A549 (cell line): ENCODE data around the gene TOX2. TPM values are rescaled to one million over a fixed set of nuclear protein-coding genes. Genes with fewer than 3 reads are reported as not detected.

Experiments
- ATAC-seq, 2 experiments: fragments of 200-7000 bp in 1 of 2; fragments of >200 bp in 1 of 2; cut with Nextera tagmentation in 1 of 2; cut with Tn5 transposase in 1 of 2; 3 replicates each; pipeline versions ENCODE4 v1.8.0 to v1.9.1; 2018 to 2020; ENCODE audit warnings: mild to moderate bottlenecking in 1 of 2, moderate library complexity in 1 of 2
- CTCF ChIA-PET: fragments of 300-600 bp; sonication (Branson Sonifier 250); formaldehyde crosslinking; extraction: SDS; loops from one replicate; lab custom pipeline; 2021; ENCODE audit warnings: antibody characterized with exemption, inconsistent platforms; lab: Yijun Ruan, JAX
- POLR2A ChIA-PET: fragments of 350-600 bp; formaldehyde crosslinking; extraction: SDS; loops from one replicate; lab custom pipeline; 2021; ENCODE audit warnings: antibody characterized with exemption, inconsistent platforms; lab: Yijun Ruan, JAX
- DNase-seq, 2 experiments: peaks; one replicate each; pipeline versions ENCODE4 v3.0.0 to v3.0.0-alpha.2; 2011 to 2016; ENCODE audit warnings: low read depth in 1 of 2, low spot score in 1 of 2
- FAIRE-seq: peaks from 2 replicates; lab custom pipeline; 2011; peaks lifted over from hg19 to GRCh38; lab: Jason Lieb, UNC
- H3K27ac ChIP-seq, 2 experiments: fragments of >200 bp; sonication (Bioruptor Twin); formaldehyde crosslinking; 3 replicates each; pipeline ENCODE4 v1.5.1; 2016 to 2017
- H3K4me1 ChIP-seq: fragments of >200 bp; sonication (Bioruptor Twin); formaldehyde crosslinking; 3 replicates; pipeline ENCODE4 v1.6.1; 2016
- H3K4me2 ChIP-seq: fragments of >200 bp; sonication (Bioruptor Twin); formaldehyde crosslinking; 3 replicates; pipeline ENCODE4 v1.6.1; 2016
- H3K4me3 ChIP-seq: fragments of >200 bp; sonication (Bioruptor Twin); formaldehyde crosslinking; 3 replicates; pipeline ENCODE4 v1.5.1; 2016
- H3K9me3 ChIP-seq: fragments of >200 bp; sonication (Bioruptor Twin); formaldehyde crosslinking; 3 replicates; pipeline ENCODE4 v1.6.1; 2016
- EHF ChIP-seq: fragments of 250-450 bp; sonication (Bioruptor Pico); IDR thresholded peaks from 2 replicates; pipeline ENCODE4 v1.5.0; 2020; ENCODE audit warnings: mild to moderate bottlenecking
- ESRRA ChIP-seq: fragments of 150-350 bp; IDR thresholded peaks from 2 replicates; pipeline ENCODE4 v1.6.1; 2014; ENCODE audit warnings: mild to moderate bottlenecking, low read length, borderline replicate concordance
- FOSB ChIP-seq: fragments of 250-450 bp; sonication (Bioruptor Pico); IDR thresholded peaks from 2 replicates; pipeline ENCODE4 v1.5.0; 2020; ENCODE audit warnings: mild to moderate bottlenecking, moderate library complexity
- GATA3 ChIP-seq: IDR thresholded peaks from 2 replicates; pipeline ENCODE4 v1.6.1; 2012; ENCODE audit warnings: borderline replicate concordance
- HOXB13 ChIP-seq: fragments of 250-450 bp; sonication (Bioruptor Pico); IDR thresholded peaks from 2 replicates; pipeline ENCODE4 v1.5.0; 2020; ENCODE audit warnings: low read depth, mild to moderate bottlenecking, moderate library complexity
- JUNB ChIP-seq: fragments of >200 bp; sonication (Bioruptor Twin); formaldehyde crosslinking; IDR thresholded peaks from 2 replicates; pipeline ENCODE4 v1.6.1; 2016
- KDM1A ChIP-seq: fragments of 200-600 bp; sonication (generic); IDR thresholded peaks from 2 replicates; pipeline ENCODE4 v1.6.1; 2016; ENCODE audit warnings: low read depth, mild to moderate bottlenecking
- MAFK ChIP-seq: fragments of 450-650 bp; IDR thresholded peaks from 2 replicates; pipeline ENCODE4 v1.6.1; 2014; ENCODE audit not compliant: partially characterized antibody
- NPAS2 ChIP-seq: fragments of 250-450 bp; sonication (Bioruptor Pico); IDR thresholded peaks from 2 replicates; pipeline ENCODE4 v1.8.0; 2022; ENCODE audit warnings: mild to moderate bottlenecking, moderate library complexity, borderline replicate concordance
- NR3C1 ChIP-seq: fragments of >200 bp; sonication (Bioruptor Twin); formaldehyde crosslinking; IDR thresholded peaks from 3 replicates; pipeline ENCODE4 v1.6.1; 2017
- POLR2A ChIP-seq: IDR thresholded peaks from 2 replicates; pipeline ENCODE4 v1.6.1; 2012; ENCODE audit warnings: mild to moderate bottlenecking, low read length
- RARB ChIP-seq: fragments of 250-450 bp; sonication (Bioruptor Pico); IDR thresholded peaks from 2 replicates; pipeline ENCODE4 v1.8.0; 2021; ENCODE audit warnings: mild to moderate bottlenecking, moderate library complexity
- RCOR1 ChIP-seq: fragments of 150-350 bp; IDR thresholded peaks from 2 replicates; pipeline ENCODE4 v1.6.1; 2014; ENCODE audit warnings: antibody characterized with exemption, low read length, low read depth
- SREBF2 ChIP-seq: fragments of 450-650 bp; IDR thresholded peaks from 2 replicates; pipeline ENCODE4 v1.6.1; 2014; ENCODE audit warnings: mild to moderate bottlenecking, moderate library complexity
- TFCP2L1 ChIP-seq: fragments of 250-450 bp; sonication (Bioruptor Pico); IDR thresholded peaks from 2 replicates; pipeline ENCODE4 v1.5.0; 2021; ENCODE audit warnings: mild to moderate bottlenecking
- TP53 ChIP-seq: fragments of 250-450 bp; sonication (Bioruptor Pico); IDR thresholded peaks from 2 replicates; pipeline ENCODE4 v1.5.0; 2021; ENCODE audit warnings: mild to moderate bottlenecking, moderate library complexity
- ZC3H11A ChIP-seq: fragments of 450-650 bp; IDR thresholded peaks from 2 replicates; pipeline ENCODE4 v1.6.1; 2014; ENCODE audit warnings: antibody characterized with exemption, mild to moderate bottlenecking
- ZSCAN20 ChIP-seq: fragments of 250-450 bp; sonication (Bioruptor Pico); IDR thresholded peaks from 2 replicates; pipeline ENCODE4 v1.8.0; 2022; ENCODE audit warnings: mild to moderate bottlenecking, moderate library complexity
- WGBS: methylation state at CpG from one replicate; pipeline ENCODE4 v1.1.6; 2017; ENCODE audit errors: missing lambda C conversion rate; 5-methylcytosine and 5-hydroxymethylcytosine counted together
- polyA plus RNA-seq, 4 experiments: library from polyadenylated mRNA; depleted of rRNA in 3 of 4; stranded (reverse); fragments of >200 nt; fragmentation: RNase III in 1 of 4; extraction: RNeasy Plus Mini Kit Qiagen cat#74134 plus additional on column Dnase treatment in 1 of 4; gene quantifications; 2 replicates in 3 of 4; 3 replicates in 1 of 4; pipeline ENCODE4 v1.2.3, GENCODE V29; 2011 to 2017
- TF ChIP-seq, protein P1 (sequence below): IDR thresholded peaks from 2 replicates; pipeline ENCODE4 v1.6.1; 2012
- TF ChIP-seq, protein P2 (sequence below): fragments of >200 bp; sonication (Bioruptor Twin); formaldehyde crosslinking; IDR thresholded peaks from 3 replicates; pipeline ENCODE4 v1.5.1; 2016
- TF ChIP-seq, protein P3 (sequence below): IDR thresholded peaks from 2 replicates; pipeline ENCODE4 v1.6.1; 2012
- TF ChIP-seq, protein P4 (sequence below): fragments of >200 bp; sonication (Bioruptor Twin); formaldehyde crosslinking; IDR thresholded peaks from 2 replicates; pipeline ENCODE4 v1.6.1; 2016

The TOX2 gene
- polyA plus RNA-seq, 2 of the 4 experiments (the other 2 are of a cell fraction), result 2.5 to 5.3 TPM

DNA sequence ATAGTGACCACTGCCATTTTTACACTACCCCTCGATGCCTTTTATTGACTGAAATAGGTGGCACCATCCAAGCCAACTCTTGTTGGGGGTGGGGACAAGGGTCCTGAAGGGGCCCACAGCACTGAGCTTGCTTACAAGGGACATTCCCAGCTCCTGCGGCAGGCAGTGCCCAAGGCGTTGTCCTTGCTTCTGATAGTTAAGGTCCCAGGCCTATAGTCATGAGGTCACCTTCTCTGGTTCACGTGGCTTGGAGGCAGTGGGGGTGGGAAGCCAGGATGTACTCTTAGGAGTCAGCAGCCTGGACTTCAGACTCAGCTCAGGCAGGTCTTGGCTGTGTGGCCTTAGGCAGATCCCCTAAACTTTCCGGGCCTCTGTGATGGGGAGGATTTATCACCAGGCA is 48.6 kb downstream of the TOX2 start:
- peak overlapping the region in 1 of 2 experiments; percentile 58; a peak in 4 of 6 replicates for H3K27ac ChIP-seq
- H3K9me3 ChIP-seq, result no peaks in the 10 kb centered on the region
- ATAC-seq, result peak in 1 of 2 experiments; percentile 33; a peak in 1 of 6 replicates
- TF ChIP-seq MAFK (no peak), EHF (no peak), GATA3 (no peak), SREBF2 (no peak), ZC3H11A (no peak), KDM1A (no peak), JUNB (no peak), NR3C1 (no peak)
- TF ChIP-seq, protein P1, sequence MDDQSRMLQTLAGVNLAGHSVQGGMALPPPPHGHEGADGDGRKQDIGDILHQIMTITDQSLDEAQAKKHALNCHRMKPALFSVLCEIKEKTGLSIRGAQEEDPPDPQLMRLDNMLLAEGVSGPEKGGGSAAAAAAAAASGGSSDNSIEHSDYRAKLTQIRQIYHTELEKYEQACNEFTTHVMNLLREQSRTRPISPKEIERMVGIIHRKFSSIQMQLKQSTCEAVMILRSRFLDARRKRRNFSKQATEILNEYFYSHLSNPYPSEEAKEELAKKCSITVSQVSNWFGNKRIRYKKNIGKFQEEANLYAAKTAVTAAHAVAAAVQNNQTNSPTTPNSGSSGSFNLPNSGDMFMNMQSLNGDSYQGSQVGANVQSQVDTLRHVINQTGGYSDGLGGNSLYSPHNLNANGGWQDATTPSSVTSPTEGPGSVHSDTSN, result no peak
- TF ChIP-seq, protein P2, sequence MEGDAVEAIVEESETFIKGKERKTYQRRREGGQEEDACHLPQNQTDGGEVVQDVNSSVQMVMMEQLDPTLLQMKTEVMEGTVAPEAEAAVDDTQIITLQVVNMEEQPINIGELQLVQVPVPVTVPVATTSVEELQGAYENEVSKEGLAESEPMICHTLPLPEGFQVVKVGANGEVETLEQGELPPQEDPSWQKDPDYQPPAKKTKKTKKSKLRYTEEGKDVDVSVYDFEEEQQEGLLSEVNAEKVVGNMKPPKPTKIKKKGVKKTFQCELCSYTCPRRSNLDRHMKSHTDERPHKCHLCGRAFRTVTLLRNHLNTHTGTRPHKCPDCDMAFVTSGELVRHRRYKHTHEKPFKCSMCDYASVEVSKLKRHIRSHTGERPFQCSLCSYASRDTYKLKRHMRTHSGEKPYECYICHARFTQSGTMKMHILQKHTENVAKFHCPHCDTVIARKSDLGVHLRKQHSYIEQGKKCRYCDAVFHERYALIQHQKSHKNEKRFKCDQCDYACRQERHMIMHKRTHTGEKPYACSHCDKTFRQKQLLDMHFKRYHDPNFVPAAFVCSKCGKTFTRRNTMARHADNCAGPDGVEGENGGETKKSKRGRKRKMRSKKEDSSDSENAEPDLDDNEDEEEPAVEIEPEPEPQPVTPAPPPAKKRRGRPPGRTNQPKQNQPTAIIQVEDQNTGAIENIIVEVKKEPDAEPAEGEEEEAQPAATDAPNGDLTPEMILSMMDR, result no peak
- H3K4me3 ChIP-seq, result no peak overlapping the region
- no peak for DNase-seq
- CTCF ChIA-PET, result interaction anchor here (1.3 kb wide), 1 partner anchor 19 kb away, joined by 3 read pairs; no protein-coding TSS in a partner anchor
- WGBS, result 76% methylated on average over 5 of the region's 5 CpGs
- H3K4me1 ChIP-seq, result peaks cover 34% of the 10 kb centered on the region
- peak overlapping the region; percentile 7; the same call in 1 of the 3 replicates for H3K4me2 ChIP-seq
- no peak for FAIRE-seq
- POLR2A ChIA-PET, result interaction anchor here (1.0 kb wide), 1 partner anchor 12 kb away, joined by 3 read pairs; no protein-coding TSS in a partner anchor

DNA sequence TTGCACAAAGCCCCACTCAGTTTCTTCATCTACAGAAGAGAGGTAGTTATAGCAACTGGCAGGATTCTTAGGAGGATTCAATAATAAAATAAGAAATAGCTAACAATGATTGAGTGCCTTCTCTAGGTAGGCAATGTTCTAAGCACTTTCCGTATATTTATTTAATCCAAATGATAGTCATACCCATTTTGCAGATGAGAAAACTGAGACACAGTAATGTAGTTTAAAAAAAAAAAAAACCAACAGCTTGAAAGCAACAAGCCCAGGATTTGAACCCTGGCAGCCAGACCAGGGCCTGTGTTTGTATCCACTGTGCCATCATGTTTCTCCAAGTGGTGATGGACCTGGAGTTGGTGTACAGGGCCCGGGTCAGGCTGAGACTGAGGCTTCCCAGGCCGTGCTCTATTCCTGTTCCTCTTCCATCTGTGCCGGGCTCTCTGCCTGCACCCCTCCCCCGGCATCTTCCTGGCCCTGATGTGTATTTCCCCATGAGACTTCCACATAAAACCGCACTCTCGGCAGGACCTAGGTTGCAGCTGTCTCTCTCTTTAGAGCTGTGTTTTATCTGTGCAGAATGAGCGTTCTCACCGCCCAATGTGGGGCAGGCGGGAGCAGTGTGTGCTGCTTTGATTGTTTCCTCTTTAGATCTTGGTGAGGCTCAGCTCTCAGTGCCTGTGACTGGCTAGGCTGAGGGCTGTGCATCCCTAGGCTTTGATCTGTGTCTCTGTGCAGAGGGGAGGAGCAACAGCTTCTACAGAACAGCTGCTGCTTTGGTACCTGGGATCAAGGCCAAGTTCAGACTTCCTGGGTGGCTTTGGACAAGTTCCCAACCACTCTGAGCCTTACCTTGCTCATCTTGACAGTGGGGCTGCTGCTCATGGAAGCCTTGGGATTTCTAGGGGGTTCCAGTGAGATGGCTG is 49.5 kb downstream of the TOX2 start:
- DNase-seq, result no peak
- 85% methylated on average over 10 of the region's 10 CpGs for WGBS
- peak in 1 of 2 experiments; percentile 25; a peak in 2 of 6 replicates for ATAC-seq
- POLR2A ChIA-PET, result interaction anchor here (1.0 kb wide), 1 partner anchor 11 kb away, joined by 3 read pairs; no protein-coding TSS in a partner anchor
- H3K4me2 ChIP-seq, result peak overlapping the region; percentile 10; the same call in 1 of the 3 replicates
- CTCF ChIA-PET, result interaction anchor here (0.5 to 1.6 kb wide), 5 partner anchors 9 to 116 kb away, joined by 3 to 5 read pairs (median 4); no protein-coding TSS in a partner anchor
- H3K9me3 ChIP-seq, result no peaks in the 10 kb centered on the region
- FAIRE-seq, result no peak
- H3K4me3 ChIP-seq, result no peak overlapping the region
- peak overlapping the region in 1 of 2 experiments; percentile 58; a peak in 4 of 6 replicates for H3K27ac ChIP-seq
- TF ChIP-seq HOXB13 (CRISPR knock-in tag) (no peak), MAFK (no peak), KDM1A (peak; percentile 29; the same call in 1 of the 2 replicates), RARB (CRISPR knock-in tag) (no peak), ZSCAN20 (CRISPR knock-in tag) (no peak)
- TF ChIP-seq, all 56 proteins: peak for 1
- peaks cover 27% of the 10 kb centered on the region for H3K4me1 ChIP-seq

GRCh38 chr20:43968341-43969000 is 53.8 kb downstream of the TOX2 start:
- ATAC-seq (no peak), FAIRE-seq (no peak)

More at GRCh38 chr20:43968341-43969000, 53.8 kb downstream of the TOX2 start:
- H3K4me2 ChIP-seq, result no peak overlapping the region
- 74% methylated on average over 5 of the region's 5 CpGs for WGBS
- TF ChIP-seq NR3C1 (no peak), NPAS2 (CRISPR knock-in tag) (no peak), FOSB (CRISPR knock-in tag) (no peak), POLR2A (no peak), TFCP2L1 (CRISPR knock-in tag) (no peak), ESRRA (no peak), TP53 (CRISPR knock-in tag) (no peak), RCOR1 (no peak), GATA3 (no peak)
- TF ChIP-seq, protein P3, sequence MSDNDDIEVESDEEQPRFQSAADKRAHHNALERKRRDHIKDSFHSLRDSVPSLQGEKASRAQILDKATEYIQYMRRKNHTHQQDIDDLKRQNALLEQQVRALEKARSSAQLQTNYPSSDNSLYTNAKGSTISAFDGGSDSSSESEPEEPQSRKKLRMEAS, result no peak
- TF ChIP-seq, protein P2, result no peak
- TF ChIP-seq, protein P4, sequence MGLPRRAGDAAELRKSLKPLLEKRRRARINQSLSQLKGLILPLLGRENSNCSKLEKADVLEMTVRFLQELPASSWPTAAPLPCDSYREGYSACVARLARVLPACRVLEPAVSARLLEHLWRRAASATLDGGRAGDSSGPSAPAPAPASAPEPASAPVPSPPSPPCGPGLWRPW, result no peak
- no peak overlapping the region for H3K4me3 ChIP-seq
- CTCF ChIA-PET, result interaction anchor here (0.6 kb wide), 1 partner anchor 493 kb away, joined by 3 read pairs; no protein-coding TSS in a partner anchor
- peaks cover 14% of the 10 kb centered on the region for H3K4me1 ChIP-seq
- no peak for DNase-seq
- H3K27ac ChIP-seq, result no peak overlapping the region
- POLR2A ChIA-PET, result no interaction called here
- H3K9me3 ChIP-seq, result no peaks in the 10 kb centered on the region
